HG02840 (cell line): ENCODE measurements around the gene PDZRN3.
"Not testable (repeated sequence)": the region's sequence is repeated elsewhere in the genome, so short reads cannot be mapped to it uniquely, and the experiment has no call there.

ENCODE experiments used
- ATAC-seq: cut with Tn5 transposase; IDR thresholded peaks from one replicate; pipeline ENCODE4 v1.9.1; 2021; ENCODE audit warnings: mild to moderate bottlenecking, moderate library complexity, moderate number of reproducible peaks; ENCODE audit not compliant: unreplicated experiment, low FRiP score

The PDZRN3 gene

DNA sequence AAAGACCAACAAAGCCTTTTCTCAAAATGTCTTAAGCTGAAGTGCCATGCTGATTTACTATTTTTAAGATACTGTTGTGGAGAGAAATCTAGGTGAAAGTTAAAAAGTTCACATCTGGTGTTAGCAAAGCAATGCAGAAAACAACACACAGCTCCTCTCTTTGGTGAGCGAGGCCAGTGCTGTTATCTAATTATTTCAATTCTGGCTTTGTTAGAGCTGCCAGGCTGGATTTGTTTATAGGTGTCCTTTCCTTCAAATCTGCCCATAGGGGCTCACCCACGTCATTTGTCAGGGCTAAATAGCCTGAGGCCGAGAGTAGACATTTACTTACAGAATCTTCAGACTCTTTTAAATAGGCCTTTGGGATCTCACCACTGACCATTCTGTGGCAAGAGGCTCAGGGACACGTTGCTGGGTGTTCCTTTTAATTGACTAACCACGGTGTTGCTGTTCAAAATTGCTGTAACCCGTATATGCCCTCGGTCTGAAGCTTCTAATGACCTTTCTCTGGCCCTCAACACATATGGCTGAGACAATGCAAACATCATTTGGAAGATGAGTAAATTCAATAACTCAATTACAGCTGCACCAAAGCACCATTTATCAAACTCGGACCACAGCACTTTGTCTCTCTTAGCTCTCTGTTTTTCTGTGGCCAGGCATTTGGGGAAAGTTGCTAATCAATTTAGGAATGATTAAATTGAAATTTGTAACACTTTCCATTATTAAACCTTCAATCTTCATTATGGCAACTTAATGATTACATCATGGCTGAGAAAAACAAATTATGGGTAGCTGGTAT, 152.6 kb downstream of the PDZRN3 start:
- no peak for ATAC-seq

DNA sequence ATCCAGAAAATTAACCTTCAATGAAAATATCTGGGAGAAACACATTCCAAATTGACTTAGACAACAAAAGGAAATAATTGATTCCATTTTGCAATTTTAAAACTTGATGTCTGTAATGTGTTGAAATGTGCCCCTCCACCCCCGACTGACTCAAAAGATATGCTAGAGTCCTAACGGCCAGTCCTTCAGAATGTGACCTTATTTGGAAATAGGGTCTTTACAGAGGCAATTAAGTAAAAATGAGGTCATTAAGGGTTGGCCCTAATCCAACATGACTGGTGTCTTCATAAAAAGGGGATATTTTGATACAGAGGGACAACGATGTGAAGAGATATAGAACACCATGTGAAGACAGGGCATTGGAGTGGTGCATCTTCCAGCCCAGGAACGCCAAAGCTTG, 153.9 kb downstream of the PDZRN3 start:
- ATAC-seq, result no peak

DNA sequence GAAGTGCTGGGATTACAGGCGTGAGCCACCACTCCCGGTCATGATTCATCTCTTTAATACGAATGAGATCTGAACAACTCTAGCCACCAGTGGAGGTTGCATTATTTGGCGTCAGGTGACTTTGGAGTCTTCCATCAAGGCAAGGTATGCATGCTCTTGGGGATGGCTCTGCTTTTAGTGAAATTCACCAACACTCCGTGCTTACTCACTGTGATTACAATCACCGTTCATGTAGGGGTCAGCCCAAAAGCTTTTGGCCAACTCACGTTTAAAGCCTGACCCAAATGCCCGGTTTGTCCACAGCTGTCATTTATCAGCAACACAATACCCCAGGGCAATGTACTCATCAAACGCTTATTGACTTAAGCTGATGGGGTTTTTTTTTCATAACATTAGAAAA, 155.4 kb downstream of the PDZRN3 start:
- ATAC-seq, result no peak

DNA sequence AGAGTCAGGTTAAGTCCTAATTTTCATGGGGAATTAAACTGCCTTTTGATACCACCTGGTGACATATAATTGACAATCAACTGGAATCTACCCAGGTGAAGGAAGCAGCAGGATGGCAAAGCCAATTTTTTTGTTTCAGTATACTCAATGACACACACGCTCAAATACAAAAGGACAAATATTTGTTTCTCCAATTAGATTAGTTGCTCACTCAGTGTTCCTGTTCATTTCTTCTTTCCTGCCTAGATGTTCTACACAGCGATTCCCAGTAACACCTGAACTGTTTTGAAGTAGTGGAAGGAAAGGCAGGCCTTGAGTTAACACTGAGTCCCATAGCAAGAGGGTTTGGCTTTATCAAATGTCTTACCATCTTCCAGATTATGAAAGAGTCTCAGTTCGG, 157.5 kb downstream of the PDZRN3 start:
- ATAC-seq, result no peak

DNA sequence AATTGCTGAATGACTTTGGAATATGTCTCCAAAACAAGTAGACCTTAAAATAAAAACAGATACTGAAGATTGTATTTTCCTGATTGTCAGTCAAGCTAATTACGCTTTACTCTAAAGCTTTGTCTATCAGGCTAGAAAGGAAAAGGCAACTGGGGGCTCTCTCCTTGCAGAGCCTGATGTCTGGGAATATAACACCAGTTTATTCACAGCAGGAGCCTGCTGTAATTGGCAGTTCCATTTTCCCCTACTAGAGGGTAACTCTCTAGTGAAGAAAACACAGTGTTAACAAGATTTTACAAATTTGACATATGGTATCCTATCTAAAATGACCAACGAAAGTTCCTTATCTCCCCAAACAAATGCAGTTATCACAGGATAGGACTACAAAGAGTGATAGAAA, 158.8 kb downstream of the PDZRN3 start:
- no peak for ATAC-seq

DNA sequence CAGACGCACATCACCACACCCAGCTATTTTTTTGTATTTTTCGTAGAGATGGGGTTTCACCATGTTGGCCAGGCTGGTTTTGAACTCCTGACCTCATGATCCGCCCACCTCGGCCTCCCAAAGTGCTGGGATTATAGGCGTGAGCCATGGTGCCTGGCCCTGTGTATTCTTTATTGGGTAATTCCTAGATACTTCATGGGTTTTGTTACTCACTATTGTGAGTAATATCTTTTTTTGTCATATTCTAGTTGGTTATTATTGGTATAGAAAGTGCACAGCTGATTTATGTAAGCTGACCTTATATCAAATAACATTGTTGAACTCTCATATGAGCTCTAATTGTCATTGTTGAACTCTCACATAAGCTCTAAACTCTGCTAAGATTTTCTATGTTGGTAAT, 160.6 kb downstream of the PDZRN3 start:
- ATAC-seq, result not testable (repeated sequence)

DNA sequence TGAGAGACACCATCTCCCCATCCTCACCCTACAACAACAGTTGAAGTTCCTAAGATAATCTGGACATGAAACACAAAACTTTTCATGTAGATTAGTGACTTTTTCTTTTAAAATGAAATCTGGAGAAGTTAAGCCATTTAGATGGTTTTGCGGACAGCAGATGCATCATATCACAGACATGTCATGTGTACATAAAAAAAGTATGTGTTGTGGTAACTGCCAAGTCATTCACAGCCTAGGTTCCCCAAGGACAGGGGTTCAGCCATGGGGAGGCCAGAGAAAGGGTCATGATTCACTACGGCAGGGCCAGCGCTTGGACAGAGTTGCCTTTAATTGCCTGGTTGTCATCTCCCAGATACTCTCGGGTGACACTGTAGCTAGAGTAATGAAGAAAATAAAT, 163.2 kb downstream of the PDZRN3 start:
- no peak for ATAC-seq

DNA sequence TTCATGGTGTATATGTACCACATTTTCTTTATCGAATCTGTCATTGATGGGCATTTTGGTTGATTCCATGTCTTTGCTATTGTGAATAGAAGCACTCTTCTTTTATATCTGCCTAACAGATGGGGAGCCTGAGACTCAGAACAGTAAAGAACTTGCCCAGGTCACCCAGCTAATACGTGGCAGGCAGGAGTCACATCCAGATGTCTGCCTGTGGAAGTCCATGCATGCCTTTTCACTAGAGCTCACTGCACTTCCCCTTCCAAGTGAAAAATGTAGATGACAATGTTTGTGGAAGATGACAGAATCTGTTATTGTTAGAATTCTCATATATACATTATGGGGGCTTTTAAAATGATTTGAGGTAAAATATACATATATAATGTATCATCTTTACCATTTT, 165.0 kb downstream of the PDZRN3 start:
- no peak for ATAC-seq

DNA sequence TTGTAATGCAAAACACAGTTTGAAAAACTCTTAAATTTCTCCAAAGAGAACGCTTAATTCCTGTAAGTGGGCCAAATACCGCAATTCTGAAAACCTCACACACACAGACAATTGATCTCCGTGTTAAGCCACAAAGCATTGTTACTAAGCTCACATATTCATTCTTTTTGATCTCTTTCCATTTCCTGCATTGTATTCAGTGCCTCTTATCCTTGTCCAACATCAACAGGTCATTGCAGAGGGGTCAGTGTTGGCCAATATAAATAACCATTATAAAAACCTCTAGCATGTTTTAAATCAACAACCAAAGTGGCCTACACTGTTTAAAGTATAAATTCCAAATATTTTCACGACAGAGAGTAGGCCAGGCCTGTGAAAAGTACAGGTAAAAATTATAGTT, 171.1 kb downstream of the PDZRN3 start:
- ATAC-seq, result no peak

DNA sequence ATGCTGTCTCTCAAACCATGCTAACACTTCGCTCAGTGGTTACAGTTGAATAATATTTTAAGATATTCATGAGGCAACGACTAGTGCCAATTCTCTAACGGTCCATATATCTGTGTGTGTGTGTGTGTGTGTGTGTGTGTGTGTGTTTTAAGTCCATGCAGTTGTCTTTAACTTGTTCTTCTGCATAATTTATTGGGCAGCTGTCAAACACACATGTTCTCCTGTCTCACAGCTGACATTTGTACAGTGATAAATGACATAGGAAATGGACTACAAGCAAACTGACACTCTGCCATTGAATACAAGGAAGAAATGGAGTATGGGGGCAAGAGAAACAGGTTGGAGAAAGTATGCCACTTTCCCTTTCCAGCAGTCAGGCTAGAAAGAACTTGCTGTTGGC, 172.0 kb downstream of the PDZRN3 start:
- ATAC-seq, result no peak

DNA sequence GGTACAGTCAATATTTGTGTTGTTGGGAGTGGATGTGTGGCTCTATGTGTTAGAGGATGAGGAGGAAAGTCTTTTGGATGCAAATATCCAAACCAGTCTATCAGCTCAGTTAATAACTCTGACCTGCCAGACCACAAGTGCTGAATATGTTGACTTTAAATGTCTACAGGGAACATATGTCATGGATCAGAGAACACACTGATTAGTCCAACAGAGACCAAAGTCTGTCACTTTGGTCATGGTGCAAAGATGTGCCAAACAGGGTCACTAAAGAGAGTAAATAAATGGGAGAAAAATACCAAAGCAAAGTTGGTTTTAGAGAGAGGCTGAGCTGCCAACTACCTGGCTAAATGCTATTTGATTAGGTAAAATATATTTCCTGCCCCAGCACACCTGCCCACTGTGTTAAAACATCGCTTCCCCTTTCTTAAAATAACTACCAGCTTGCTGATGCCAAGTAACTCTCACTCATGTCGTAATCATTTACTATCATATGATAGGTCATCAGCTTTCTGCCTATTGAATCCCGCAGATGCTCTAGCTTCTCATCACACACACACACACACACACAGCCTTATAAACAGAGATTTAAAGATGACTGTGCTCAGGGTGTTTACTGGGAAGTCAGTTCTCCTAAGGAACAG, 173.3 kb downstream of the PDZRN3 start:
- ATAC-seq, result no peak

DNA sequence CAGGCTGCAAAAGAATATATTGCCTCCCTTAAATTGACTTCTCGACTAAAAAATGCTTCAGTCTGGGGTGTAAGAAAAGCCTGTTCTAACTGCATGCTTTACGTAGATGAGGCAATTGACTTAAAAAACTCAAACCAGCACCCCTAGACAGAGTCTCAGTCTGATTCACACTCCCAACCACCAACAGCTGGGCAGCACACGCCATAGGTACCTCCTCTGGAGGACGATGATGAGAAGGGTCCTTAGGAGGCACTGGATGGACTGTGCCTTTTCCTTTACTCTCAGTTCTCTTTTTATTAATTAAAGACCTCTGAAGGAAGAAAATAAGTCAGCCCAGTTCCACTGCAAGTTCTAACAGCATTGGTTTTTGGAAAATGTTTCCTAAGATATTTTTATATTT, 175.0 kb downstream of the PDZRN3 start:
- ATAC-seq, result peak; percentile 42

DNA sequence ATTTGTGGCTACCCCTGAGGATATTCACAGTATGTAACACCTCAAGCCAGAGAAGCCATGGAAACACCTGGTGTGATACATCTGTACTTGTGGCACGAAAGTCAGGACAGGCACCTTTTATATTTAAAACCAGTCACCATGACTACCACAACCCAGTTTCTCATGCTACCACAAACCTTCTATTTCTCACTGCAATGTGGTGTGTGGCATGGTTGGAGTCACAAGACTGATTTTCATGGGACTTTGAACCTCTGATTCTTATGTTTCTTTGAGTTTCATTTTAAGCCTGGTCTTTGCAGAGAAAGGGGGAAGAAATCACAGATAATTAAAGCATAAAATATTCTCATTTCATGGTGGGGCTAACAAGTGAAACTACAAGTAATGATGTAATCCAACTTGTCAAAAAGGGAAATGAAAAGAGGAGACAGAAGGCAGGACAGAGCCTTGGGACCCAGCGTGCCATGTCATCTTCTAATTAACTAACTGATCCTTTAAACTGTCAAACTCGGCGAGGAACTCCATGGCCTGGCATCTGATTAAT, 175.9 kb downstream of the PDZRN3 start:
- peak; percentile 81 for ATAC-seq

DNA sequence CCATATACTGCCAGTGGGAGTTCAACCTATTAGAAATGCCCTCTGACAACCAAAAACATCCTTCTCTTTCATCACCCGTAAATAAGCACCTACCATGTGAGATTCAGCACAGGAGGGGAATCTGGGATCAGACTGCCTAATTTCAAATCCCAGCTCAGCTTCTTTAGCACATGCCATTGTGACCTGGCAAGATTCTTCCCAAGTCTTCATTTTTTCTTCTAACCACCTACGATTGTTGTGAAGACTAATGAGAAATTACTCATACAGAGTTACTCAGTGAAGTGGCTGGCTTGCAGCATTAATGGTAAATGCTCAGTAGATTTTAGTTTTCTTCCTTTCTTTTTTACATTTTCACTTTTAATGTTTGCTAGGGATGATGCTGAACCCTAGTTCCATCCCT, 176.7 kb downstream of the PDZRN3 start:
- no peak for ATAC-seq

DNA sequence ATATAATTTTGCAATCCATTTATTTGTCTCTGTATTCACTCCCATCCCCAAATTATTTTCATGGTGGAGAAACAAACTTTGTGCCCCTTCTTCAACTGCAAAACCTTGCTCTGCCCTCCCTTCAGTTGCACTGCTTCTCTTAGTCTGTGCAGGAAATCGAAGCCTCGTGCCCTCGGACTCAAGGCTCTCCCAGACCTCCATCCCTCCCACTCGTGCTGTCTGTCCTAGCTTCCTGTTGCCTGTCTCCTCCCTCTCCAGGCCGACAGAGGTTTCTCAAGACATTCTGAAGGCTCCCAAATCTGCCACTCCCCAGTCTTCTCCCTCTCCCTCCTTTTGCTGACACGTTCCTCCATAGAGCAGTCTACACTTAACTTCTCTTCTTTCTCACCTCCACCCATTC, 177.6 kb downstream of the PDZRN3 start:
- no peak for ATAC-seq

DNA sequence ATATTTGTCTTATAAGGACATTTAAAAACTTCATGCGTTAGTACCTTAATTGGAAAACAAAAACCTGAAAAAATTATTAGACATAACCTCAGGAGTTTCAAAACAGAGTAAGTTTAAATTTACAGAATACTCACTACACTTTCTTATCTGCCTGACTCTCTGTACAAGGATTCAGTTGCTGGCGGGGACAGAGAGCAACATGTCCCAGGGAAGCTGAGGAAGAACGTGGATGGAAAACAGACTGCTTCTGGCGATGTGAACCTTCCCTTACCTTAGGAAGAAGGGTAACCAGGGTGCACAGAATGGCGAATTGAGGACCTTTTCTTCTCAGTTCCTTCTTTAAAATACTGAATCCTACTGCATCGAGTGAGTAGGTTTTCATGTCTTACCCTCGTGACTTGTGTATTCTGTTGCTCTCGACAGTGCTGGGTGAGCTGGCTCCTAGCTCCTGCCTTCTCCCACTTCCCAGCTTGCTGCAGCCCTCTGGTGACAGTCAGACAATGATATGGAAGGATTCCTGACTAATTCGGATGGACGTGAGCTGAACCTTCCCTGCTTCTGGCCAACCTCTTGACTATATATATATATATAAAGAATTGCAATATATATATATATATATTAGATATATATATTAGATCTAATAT, 178.2 kb downstream of the PDZRN3 start:
- no peak for ATAC-seq

DNA sequence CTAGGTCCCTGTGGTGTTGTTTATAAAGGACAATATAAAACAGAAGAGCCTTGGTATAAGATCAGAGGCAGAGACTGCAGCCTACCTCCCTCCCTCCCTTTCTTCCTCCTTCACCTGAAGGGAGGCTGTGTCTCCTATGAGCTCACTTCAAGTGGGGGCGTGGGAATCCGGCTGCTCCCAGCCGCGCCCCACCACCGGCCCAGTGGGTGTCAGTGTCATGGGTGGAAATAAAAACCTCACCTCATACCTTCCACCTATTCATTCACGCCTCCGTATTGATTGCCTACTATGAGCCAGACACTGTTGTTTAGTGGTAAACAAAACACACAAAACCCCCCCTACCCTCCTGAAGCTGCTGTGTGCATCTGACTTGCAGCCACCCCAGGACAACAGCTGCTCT, 181.9 kb downstream of the PDZRN3 start:
- ATAC-seq, result no peak

DNA sequence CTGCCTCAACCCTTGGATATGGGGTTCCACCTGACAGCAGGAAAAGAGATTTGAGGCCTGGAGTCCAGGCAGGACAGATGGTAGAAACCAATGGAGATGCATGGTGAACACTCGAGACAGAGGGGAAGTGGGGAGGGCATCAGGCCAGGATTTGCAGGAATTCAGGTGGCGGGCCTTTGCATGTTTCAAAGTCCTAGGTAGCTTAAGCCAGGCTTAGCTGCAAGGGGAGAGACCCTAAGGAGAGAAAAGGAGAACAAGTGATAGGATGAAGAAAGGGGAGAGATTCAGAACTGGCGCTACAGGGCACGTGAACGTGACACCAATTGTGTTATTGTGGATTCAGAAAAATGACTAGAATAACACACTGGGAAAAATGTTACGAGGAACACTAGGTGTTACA, 182.6 kb downstream of the PDZRN3 start:
- ATAC-seq, result no peak

DNA sequence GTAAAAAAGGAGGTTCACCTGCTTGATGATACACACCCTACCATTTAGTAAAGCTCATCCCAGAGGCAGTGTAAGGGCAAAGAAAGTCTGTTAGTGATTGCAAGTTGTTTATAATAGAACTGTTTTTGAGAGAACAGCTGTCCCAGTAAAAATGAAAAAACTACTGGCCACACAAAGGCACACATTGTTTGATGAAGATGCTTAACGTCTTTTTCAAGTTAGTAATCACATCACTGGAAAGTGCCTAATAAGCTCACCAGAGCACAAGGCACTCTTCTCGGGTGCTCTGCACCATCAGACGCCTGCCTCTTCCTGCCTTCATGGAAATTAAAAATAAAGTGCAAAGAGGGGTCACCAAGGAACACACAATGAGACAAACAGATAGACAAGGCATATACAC, 186.9 kb downstream of the PDZRN3 start:
- ATAC-seq, result no peak

DNA sequence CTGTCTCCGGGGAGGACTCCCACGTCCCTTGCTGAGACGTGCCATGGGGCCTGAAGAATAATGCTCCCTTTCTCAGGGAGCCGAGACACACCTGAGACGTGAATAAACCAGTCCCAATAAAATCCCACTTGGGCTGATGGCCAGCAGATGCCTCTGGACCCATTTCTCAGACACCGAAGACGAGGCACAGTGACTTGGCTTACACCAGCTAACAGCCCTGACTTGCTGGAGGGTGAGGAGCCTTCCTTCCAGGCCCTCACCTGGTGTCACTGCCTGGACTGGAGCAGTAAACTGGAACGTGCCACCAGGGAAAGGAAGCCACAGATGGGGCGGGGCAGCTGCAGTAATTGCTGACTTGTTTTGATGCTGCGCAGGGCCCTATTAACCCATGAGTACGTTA, 189.7 kb downstream of the PDZRN3 start:
- ATAC-seq, result no peak

DNA sequence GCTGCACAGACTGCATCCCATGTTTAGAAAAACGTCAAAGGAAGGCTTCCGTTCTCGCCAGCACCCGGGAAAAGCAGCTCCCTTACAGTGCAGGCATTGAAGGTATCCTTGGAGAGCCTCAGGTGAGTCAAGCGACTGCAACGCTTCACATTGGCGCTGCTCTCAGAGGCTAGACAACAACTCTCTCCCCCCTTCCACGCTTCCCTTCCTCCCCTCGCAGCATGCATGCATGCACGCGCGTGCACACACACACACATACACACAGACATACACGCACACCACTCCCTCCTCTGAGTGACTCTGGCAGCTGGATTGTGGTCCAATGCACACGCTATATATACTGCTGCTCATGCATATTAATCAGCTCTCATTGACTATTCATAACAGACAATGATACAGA, 191.1 kb downstream of the PDZRN3 start:
- ATAC-seq, result no peak

DNA sequence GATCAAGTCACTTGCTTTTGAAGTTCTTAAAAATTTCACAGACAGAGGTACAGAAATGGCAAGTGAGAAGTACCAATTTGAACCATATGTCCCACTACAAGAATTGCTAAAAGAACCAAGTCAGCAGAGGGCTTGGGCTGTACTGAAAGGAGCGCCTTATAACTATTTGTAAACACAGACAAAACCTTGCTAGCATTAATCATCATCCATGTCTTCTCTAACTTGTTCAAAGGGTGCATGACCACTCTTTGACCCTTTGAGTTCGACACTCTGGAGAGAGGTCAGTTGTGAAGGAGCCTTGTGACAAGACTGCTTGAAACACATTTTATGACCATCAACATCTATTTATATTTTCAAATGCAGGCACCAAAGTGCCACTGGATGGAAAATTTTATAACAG, 191.7 kb downstream of the PDZRN3 start:
- ATAC-seq, result no peak
